ENCODE measurements around the gene PRDM11. TPM values are rescaled to one million over a fixed set of nuclear protein-coding genes. Genes with fewer than 3 reads are reported as not detected.
"Not testable (repeated sequence)": the region's sequence is repeated elsewhere in the genome, so short reads cannot be mapped to it uniquely, and the experiment has no call there.

The PRDM11 gene
- total RNA-seq, 1 donor from 2014 or later: 13.1 TPM

DNA sequence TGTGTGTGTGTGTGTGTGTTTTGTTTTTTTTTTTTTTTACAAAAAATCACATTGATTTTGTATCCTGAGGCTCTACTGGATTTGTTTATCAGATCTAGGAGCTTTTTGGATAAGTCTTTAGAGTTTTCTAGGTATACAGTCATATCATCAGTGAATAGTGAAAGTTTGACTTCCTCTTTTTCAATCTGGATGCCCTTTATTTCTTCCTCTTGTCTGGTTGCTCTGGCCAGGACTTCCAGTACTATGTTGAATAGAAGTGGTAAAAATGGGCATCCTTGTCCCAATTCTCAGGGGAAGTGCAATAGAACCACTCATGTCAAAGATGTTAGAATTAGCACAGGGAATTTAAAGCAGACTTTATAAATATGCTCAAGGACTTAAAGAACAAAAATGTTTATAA, 32.6 kb upstream of the PRDM11 start:
- peaks cover 4% of the 10 kb centered on the region for H3K36me3 Mint-ChIP-seq (ENCODE audit: low read depth)
- TF ChIP-seq, protein P1, sequence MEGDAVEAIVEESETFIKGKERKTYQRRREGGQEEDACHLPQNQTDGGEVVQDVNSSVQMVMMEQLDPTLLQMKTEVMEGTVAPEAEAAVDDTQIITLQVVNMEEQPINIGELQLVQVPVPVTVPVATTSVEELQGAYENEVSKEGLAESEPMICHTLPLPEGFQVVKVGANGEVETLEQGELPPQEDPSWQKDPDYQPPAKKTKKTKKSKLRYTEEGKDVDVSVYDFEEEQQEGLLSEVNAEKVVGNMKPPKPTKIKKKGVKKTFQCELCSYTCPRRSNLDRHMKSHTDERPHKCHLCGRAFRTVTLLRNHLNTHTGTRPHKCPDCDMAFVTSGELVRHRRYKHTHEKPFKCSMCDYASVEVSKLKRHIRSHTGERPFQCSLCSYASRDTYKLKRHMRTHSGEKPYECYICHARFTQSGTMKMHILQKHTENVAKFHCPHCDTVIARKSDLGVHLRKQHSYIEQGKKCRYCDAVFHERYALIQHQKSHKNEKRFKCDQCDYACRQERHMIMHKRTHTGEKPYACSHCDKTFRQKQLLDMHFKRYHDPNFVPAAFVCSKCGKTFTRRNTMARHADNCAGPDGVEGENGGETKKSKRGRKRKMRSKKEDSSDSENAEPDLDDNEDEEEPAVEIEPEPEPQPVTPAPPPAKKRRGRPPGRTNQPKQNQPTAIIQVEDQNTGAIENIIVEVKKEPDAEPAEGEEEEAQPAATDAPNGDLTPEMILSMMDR (conservative IDR thresholded peaks at IDR 0.05): no peak

DNA sequence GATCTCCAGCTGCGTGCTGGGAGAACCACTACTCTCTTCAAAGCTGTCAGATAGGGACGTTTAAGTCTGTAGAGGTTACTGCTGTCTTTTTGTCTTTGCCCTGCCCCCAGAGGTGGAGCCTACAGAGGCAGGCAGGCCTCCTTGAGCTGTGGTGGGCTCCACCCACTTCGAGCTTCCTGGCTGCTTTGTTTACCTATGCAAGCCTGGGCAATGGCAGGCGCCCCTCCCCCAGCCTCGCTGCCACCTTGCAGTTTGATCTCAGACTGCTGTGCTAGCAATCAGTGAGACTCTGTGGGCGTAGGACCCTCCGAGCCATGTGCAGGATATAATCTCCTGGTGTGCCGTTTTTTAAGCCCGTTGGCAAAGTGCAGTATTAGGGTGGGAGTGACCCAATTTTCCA, 18.6 kb upstream of the PRDM11 start:
- not testable (repeated sequence) for DNase-seq (ENCODE audit: low read depth, low spot score); H3K4me3 Mint-ChIP-seq; H3K4me1 Mint-ChIP-seq; H3K27ac Mint-ChIP-seq (ENCODE audit: unreplicated experiment); H3K9me3 Mint-ChIP-seq; H3K36me3 Mint-ChIP-seq (ENCODE audit: low read depth)
- H3K27me3 Mint-ChIP-seq (ENCODE audit: low read depth): peaks cover 51% of the 10 kb centered on the region

More for the DNA sequence above, 32.6 kb upstream of the PRDM11 start:
- Mint-ChIP-seq H3K4me1 (no peaks in the 10 kb centered on the region), H3K27me3 (ENCODE audit: low read depth) (peaks cover 68% of the 10 kb centered on the region), H3K27ac (ENCODE audit: unreplicated experiment) (no peak overlapping the region), H3K9me3 (no peaks in the 10 kb centered on the region), H3K4me3 (no peak overlapping the region)
- no peak for DNase-seq (ENCODE audit: low read depth, low spot score)

DNA sequence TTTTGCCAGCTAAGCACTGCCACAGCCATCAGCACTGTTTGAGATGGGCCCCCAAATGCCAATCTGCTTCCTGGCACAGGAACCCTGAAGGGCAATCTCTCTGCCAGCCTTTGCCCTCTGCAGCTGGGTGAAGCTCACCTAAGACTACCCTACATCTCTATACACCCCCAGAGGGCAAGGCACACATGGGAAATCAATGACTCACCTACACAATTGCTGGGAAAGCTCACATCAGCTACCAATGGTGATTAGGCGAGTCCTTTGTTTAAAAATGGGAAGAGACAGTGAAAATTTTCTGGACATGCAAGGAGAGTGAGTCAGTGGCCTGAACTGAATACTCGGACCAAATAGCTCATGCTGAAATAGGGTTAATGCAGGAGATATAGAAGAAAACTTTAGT, 12.6 kb upstream of the PRDM11 start:
- Mint-ChIP-seq H3K27me3 (ENCODE audit: low read depth) (peaks cover 75% of the 10 kb centered on the region), H3K36me3 (ENCODE audit: low read depth) (peaks cover 3% of the 10 kb centered on the region), H3K4me1 (no peaks in the 10 kb centered on the region), H3K4me3 (no peak overlapping the region), H3K9me3 (peaks cover 3% of the 10 kb centered on the region), H3K27ac (ENCODE audit: unreplicated experiment) (no peak overlapping the region)
- TF ChIP-seq, protein P1 (conservative IDR thresholded peaks at IDR 0.05): no peak
- DNase-seq (ENCODE audit: low read depth, low spot score): no peak

DNA sequence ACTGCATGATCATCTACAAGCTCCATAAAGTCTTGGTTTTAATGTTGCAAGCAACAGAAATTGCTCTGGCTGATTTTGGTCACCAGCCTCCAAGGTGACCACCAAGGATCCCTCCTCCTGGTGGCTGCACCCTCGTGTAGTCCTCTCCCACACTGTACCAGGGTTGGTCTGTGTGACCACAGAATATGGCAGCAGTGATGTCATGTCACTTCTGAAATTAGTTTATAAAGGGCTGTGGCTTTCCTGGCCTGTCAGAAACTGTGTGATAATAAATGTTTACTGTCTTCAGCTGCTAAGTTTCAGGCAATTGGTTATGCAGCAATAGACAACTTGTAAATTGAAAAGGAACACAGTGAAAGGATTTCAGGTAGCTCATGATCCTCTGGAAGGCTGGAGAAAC, 5.3 kb upstream of the PRDM11 start:
- Mint-ChIP-seq H3K9me3 (no peaks in the 10 kb centered on the region), H3K36me3 (ENCODE audit: low read depth) (no peaks in the 10 kb centered on the region), H3K27ac (ENCODE audit: unreplicated experiment) (no peak overlapping the region), H3K4me3 (no peak overlapping the region), H3K27me3 (ENCODE audit: low read depth) (peaks cover 87% of the 10 kb centered on the region), H3K4me1 (peaks cover 8% of the 10 kb centered on the region)
- DNase-seq (ENCODE audit: low read depth, low spot score): no peak
- TF ChIP-seq, protein P1 (conservative IDR thresholded peaks at IDR 0.05): no peak

DNA sequence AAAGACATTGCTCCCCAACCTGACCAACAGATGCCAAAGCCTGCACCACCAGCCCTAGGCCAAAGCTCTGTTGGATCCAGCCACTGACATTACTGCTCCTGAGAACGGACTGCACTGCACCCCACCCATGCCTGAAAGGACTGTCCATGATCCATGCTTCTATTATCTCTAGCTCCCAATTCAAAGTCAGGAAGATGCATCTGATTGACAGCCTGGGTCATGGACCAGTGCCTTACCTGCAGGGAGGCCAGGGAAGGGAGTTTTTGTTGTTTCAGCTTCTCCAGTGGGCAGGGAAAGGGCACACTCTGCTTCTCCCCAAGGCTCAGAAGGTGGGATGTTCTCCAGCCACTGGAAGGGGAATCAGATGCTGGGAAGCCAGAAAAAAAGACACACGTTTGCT, 4.8 kb upstream of the PRDM11 start:
- Mint-ChIP-seq H3K9me3 (no peaks in the 10 kb centered on the region), H3K27ac (ENCODE audit: unreplicated experiment) (no peak overlapping the region), H3K4me3 (no peak overlapping the region), H3K27me3 (ENCODE audit: low read depth) (peaks cover 87% of the 10 kb centered on the region), H3K36me3 (ENCODE audit: low read depth) (no peaks in the 10 kb centered on the region), H3K4me1 (peaks cover 10% of the 10 kb centered on the region)
- TF ChIP-seq, protein P1 (conservative IDR thresholded peaks at IDR 0.05): no peak
- DNase-seq (ENCODE audit: low read depth, low spot score): no peak

DNA sequence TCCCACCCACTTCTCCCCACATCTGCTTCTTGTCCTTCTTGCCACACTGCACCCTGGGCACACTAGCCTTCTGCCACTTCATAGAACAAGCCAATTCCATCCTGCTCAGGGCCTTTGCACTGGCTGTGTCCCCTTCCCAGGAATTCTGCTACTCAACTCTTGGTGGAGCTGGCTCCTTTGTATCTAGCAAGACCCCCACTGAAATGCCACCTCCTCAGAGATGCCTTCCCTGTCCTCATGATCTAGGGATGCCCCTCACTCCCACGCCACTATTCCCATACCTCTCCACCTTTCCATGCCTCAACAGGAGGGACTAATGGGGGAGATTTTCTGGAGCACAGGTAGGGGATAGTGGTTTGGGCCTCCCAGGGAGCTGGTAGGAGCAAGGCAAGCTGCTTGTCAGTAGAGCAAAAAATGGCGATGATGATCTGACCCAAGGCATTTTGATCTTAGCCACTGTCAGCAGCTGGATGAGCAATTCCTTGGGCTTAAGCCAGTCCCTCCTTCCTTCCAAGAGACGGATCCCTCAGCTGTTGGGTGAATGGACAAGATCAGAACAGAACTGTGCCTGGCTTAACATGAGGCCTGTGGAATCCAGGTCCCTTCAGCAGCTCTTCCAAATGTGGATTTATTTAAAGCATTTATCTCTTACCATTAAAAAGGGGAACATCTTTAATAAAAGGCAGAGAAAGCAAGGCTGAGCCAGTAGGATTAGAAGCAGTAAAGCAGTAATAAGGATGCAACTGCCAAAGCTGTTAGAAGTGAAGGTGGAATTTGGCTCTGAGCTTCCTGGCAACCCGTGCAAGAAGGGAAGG, 4.0 kb upstream of the PRDM11 start:
- no peaks in the 10 kb centered on the region for H3K9me3 Mint-ChIP-seq
- H3K27ac Mint-ChIP-seq (ENCODE audit: unreplicated experiment): no peak overlapping the region
- H3K4me3 Mint-ChIP-seq: peak overlapping the region; percentile 60
- TF ChIP-seq, protein P1 (conservative IDR thresholded peaks at IDR 0.05): no peak
- peaks cover 86% of the 10 kb centered on the region for H3K27me3 Mint-ChIP-seq (ENCODE audit: low read depth)
- H3K36me3 Mint-ChIP-seq (ENCODE audit: low read depth): no peaks in the 10 kb centered on the region
- no peak for DNase-seq (ENCODE audit: low read depth, low spot score)
- peaks cover 11% of the 10 kb centered on the region for H3K4me1 Mint-ChIP-seq

All from neural crest cell (in vitro differentiated cells).